ENCODE results near the gene SERPINB7.
"Not testable (repeated sequence)": the region's sequence is repeated elsewhere in the genome, so short reads cannot be mapped to it uniquely, and the experiment has no call there.

The SERPINB7 gene

DNA sequence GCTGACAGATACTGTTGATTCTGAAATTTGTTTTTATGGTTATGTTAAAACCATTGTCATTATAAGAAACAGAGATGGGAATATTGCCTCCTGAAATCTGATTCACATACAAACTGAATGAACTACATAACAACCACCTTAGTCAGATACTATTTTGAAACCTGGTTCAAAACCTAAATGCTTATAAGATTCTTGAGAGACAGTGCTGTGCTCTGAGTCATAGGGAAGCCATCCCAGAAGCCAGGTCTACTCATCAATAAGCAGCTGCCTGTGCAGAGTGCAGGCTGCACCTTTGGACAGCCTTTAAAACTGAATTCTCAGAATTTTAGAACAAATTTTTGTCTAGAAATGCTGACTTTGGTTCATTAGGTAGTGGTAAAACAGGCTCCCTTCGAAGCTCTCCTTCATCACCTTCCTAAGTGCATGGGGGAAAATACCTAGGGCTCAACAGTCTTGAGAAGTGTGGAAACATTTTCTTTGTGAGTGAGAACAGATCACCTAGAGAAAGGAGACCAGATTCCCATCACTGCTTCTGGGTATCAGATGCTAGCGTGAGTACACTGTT, at the start of gene SERPINB7:
Gene SERPINB7, plus strand, starts transcription at position 253 of the 565 bp plus-strand sequence. CDS start 6,955 bp downstream, outside the sequence.
- DNase-seq: no peak

GRCh38 chr18:63725682-63726480, 49.3 kb upstream of the SERPINB7 start:
- peak in 2 of 3 experiments; percentile 22 to 46 for DNase-seq

GRCh38 chr18:63730773-63731172, 44.4 kb upstream of the SERPINB7 start:
- no peak for DNase-seq

DNA sequence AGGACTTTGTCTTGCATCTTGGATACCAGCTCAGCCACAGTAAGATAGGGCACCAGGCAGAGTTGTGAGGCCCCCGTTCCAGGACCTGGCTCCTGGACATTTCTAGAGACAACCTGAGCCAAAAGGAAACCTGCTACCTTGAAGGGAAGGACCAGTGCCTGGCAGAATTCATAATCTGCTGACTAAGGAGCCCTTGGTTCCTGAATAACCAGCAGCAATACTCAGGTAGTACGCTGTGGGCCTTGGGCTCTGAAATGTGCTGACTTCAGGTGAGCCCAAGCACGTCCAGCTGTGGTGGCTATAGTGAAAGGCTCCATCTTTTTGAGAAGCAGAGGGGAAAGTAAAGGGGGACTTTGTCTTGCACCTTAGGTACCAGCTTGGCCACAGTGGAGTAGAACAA, 44.0 kb upstream of the SERPINB7 start:
- no peak for DNase-seq

- no peak for DNase-seq
These were observed 38.3 kb upstream of the SERPINB7 start for GRCh38 chr18:63736876-63737275.

DNA sequence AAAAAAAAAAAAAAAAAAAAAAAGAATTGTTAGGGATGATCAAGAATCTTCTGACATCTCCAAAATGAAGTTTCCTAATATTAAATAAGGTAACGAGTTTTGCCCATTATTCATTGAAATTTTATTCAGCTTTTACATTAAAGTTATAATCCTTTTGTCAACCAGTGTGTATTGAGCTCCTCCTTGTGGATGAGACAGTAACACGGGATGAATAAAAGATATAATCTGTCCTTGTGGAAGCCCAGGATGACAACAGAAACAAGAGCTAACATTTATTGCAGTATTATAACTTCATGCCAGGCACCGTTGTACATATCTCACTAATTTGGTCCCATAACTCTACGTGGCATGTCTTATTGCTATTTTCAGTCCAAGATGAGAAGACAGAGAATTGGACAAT, 33.4 kb upstream of the SERPINB7 start:
- DNase-seq: peak in 1 of 3 experiments; percentile 64

- DNase-seq: no peak
These were observed 28.2 kb upstream of the SERPINB7 start for GRCh38 chr18:63747006-63747405.

GRCh38 chr18:63749489-63749888, 25.7 kb upstream of the SERPINB7 start:
- DNase-seq: no peak

DNA sequence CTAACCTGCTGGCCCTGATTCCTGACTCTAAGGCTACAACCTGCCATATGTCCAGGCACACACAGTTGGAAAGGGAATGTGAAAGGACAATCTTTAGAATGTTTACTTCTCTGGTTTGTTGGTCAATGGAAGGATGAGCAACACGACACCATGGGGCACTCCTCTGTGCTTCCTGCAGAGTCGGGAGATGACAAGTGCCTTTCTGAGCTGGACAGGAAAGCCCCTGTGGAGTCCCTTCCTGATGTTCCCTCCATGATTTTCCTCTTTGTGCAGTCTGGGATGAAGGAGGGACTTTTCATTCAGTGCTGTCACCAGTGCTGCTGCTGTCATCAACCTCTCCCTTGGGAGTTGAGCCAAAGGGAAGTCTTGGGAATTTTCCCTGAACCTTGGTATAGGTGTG, 22.6 kb upstream of the SERPINB7 start:
- no peak for DNase-seq

GRCh38 chr18:63753676-63754075, 21.5 kb upstream of the SERPINB7 start:
- DNase-seq: no peak

GRCh38 chr18:63757541-63757940, 17.7 kb upstream of the SERPINB7 start:
- DNase-seq: no peak

DNA sequence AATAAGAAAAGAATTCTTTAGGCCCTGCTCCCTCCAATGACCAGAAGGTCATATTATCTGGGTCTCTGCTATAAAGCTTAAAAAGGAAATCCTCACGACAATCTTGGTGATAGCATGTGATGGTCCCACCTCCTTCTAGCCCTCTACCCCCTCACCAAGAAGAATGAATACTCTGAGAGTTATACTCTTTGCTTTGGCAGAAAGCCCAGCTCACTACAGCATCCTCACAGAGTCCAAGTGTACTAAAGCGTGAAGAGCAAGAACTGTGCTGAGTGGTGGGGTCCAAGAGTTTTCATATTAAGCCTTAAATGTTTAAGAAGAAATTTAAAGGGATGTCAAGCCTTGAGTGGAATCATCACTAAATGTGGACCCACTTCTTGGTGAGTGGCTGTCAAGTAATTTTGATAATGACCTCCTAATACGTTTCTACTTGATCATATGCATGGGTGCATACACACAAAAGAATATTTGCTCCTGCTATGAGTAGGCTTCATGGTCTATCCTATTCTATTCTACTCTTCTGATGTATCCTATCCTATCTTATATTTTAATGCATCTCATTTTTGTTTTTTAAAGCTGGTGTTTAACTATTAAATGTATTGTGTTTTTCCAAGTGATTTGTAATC, 16.5 kb upstream of the SERPINB7 start:
- peak in 2 of 3 experiments; percentile 5 to 57 for DNase-seq

- DNase-seq: not testable (repeated sequence)
These were observed 15.4 kb upstream of the SERPINB7 start for GRCh38 chr18:63759786-63760185.

DNA sequence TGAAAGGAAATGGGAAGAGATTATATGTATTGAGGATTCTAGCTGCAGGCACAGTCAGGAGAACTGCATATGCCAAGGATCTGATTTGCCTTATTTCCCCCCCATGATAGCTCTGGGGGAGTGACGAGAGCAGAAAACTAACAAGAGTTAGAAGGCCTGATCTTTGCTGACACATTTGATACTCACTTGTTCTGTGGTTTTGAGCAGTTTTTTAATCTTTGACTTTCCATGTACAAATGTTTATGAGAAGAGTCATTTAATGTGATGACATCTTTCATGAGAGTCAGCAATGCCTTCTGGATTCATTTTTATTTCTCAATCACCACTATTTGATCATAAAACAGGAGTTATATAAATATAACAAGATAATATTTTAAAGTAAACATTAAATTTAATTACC, 12.7 kb upstream of the SERPINB7 start:
- DNase-seq: no peak

DNA sequence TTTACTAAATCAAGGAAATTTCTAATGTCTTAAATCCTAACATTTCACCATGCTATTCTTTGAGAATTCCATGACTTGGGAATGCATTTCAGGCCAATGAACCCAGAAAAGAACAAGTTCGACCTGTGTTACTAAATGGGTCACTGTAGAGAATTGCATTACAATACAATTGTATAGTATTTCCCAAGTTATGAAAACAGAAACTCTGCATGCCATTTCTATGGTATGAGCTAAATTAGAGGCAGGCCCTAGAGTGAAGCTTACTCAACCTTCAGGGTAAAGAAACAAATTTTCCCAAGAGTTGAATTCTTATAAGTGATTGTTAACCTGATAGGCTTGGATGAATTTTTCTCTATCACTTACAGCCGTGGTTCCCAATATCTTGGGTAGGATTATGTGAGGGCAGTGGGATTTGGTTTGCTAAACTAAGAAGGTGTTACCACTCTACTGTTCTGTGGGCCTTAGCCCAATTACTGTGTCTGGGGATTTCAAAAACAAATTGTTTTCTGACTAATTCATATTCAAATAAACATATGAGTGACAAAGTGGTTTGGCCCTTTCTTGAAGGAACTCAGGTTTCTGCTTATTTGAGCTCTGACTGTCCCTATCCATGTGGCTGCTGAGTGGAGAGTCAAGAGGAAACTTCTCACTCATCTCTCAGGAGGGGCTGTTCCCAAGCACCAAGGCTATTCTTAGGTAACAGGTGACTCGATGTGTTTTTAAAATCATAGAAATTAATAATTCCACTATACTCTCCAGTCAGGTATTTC, 11.2 kb upstream of the SERPINB7 start:
- no peak for DNase-seq

- no peak for DNase-seq
These were observed 9.4 kb upstream of the SERPINB7 start for GRCh38 chr18:63765837-63766236.

DNA sequence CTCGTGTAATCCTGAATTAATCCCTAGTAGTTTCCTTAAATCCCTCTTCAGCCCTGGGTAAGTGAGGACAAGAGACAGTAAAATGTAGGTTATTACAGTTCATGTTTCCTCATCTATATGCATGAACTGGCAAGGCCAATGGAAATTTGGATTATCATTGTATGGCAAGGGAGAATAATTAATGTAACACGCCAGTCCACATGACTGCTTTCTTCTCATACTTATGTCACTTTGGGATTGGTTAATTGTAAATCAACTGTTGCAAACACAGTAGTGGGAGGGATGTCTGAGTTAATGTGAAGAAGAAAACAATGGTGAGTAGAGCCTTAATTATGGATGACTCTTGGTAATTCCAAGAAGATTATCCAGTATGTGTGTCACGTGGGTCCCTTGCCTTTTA, 1.7 kb upstream of the SERPINB7 start:
- DNase-seq: no peak

- DNase-seq: no peak
These were observed 707 bp upstream of the SERPINB7 start for GRCh38 chr18:63774511-63774910.

GRCh38 chr18:63779386-63779785, 4.2 kb downstream of the SERPINB7 start:
- DNase-seq: no peak

DNA sequence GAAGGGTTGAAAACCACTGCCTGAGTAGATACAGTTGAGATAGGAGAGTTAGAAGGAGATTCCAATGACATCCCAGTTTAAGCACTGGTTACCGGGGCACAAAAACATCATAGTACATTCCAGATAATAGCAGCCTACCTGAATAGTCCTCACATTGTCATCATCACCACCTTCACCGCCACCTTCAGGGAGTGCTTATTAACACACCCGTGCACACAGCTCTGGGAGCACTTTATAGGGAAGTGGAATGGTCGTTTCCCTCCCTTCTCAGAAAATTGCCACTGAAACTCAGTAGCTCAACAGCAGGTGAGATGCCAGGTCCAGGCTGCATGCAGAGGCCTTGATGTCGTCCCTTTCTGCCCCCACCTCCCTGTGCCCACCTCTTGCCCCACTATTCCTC, 8.2 kb downstream of the SERPINB7 start:
- DNase-seq: peak in 1 of 3 experiments; percentile 21

DNA sequence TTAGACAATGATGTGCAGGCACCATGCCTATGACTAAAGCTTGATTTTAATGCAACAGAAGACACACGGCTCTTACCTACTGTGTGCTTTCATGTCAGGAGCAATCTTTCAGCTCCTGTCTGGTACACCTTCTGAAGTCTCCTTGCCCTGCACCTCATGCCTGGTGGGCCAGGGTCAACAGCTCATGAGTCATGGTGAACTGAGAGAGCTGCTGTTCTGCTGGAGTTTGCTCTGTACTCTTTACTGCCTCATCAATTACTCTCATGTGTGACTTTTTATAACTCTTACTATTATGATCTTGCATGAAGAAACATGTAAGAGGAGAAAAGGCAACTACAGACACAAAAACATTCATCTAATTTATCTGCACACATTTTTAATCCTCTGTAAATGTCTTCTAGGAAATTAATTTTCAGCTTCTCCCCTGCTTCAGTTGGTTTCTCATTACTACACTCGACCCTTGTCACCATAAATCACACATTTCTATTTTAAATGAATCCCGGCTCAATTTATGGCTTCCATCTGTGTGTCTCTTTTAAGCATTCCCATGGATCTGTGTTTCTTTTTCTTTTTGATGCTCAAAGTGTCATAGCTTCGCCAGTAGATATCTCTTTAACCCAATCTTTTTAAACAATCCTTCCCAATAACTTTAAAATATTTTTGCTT, 9.7 kb downstream of the SERPINB7 start:
- DNase-seq: peak in 1 of 3 experiments; percentile 42

DNA sequence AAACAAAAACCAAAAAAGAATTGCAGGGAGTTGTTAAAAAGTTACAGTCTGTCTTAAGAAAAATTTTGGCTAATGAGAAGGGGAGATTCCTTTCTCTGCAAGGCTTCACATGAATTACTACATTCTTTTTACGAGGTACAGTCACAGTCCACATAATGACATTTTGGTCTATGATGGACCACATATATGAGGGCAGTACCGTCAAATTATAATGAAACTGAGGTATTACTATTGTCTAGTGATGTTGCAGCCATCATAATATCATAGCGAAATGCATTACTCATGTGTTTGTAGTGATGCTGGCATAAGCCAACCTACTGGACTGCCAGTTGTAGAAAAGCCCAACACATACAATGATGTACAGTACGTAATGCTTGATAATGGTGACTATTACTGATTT, 12.5 kb downstream of the SERPINB7 start:
- no peak for DNase-seq
